ENCODE measurements around the gene NEURL1. TPM values are rescaled to one million over a fixed set of nuclear protein-coding genes. Genes with fewer than 3 reads are reported as not detected.

The NEURL1 gene
- total and polyA plus RNA-seq, 10 of the 15 experiments (the other 5 are each of a cell fraction or from before 2014, with no cell fraction given): 0.02 to 0.05 (median 0.05) TPM; not detected in 6

GRCh38 chr10:103622935-103623574 is 129.6 kb downstream of the NEURL1 start (continued):
- no peak for TF ChIP-seq CUX1 (IDR thresholded peaks at IDR 0.05; ENCODE audit: insufficient replicate concordance, low read depth, low read length)

GRCh38 chr10:103626178-103626577 is 132.7 kb downstream of the NEURL1 start:
- ATAC-seq (no peak), DNase-seq (ENCODE audit: low read depth, low spot score) (no peak), FAIRE-seq (no peak)
- ChIA-PET RAD21 (ENCODE audit: unreplicated experiment) (no interaction called here), POLR2A (interaction anchor here (0.7 kb wide), 1 partner anchor 69 kb away, joined by 3 read pairs; no protein-coding TSS in a partner anchor), SMC1A (ENCODE audit: uncharacterized antibody, unreplicated experiment) (interaction anchor here (1.1 kb wide), 1 partner anchor 18 kb away, joined by 3 read pairs; no protein-coding TSS in a partner anchor), CTCF (interaction anchor here (1.1 kb wide), 1 partner anchor 60 kb away, joined by 3 read pairs; no protein-coding TSS in a partner anchor)
- no peak overlapping the region for H2AFZ ChIP-seq (ENCODE audit: control insufficient read depth, low read depth, low read length)
- WGBS (ENCODE audit: insufficient coverage, insufficient replicate concordance, low lambda C conversion rate, missing lambda C conversion rate): 85% methylated on average over 11 of the region's 11 CpGs
- H3K27me3 ChIP-seq (replicated peaks in 1 of 2; ENCODE audit: control insufficient read depth in 2 of 2, insufficient read depth in 2 of 2, low read length in 1 of 2): no peaks in the 10 kb centered on the region
- H4K20me1 ChIP-seq (ENCODE audit: control insufficient read depth, insufficient read depth): no peaks in the 10 kb centered on the region
- H3K9me3 ChIP-seq (replicated peaks; ENCODE audit: control insufficient read depth, insufficient read depth, low read length): no peaks in the 10 kb centered on the region
- H3K4me1 ChIP-seq (ENCODE audit: control insufficient read depth, insufficient read depth, low read length): no peaks in the 10 kb centered on the region
- intact Hi-C loops (cut with micrococcal nuclease; ENCODE audit: unreplicated experiment) (no loop called here), in situ Hi-C loops (cut with MboI) (no loop called here)
- TF ChIP-seq SP1 (IDR thresholded peaks at IDR 0.05; ENCODE audit: low read depth, low read length) (no peak), USF2 (IDR thresholded peaks at IDR 0.05; ENCODE audit: borderline replicate concordance, low read depth, low read length) (no peak), ZSCAN29 (IDR thresholded peaks at IDR 0.05) (no peak), TBL1XR1 (IDR thresholded peaks at IDR 0.05; ENCODE audit: low read depth, low read length) (no peak), BRCA1 (IDR thresholded peaks at IDR 0.05; ENCODE audit: low read depth, low read length) (no peak), POLR2A (IDR thresholded peaks at IDR 0.05; ENCODE audit: low read depth, low read length) (no peak), MYB (IDR thresholded peaks at IDR 0.05; ENCODE audit: borderline replicate concordance, low read depth, low read length) (no peak), ZNF274 (IDR thresholded peaks at IDR 0.05; ENCODE audit: insufficient read depth, insufficient read length) (no peak), KAT2A (conservative IDR thresholded peaks at IDR 0.05; ENCODE audit: control insufficient read depth, low read depth, low read length) (no peak), MEF2A (IDR thresholded peaks at IDR 0.05; ENCODE audit: insufficient read depth, low read depth, low read length) (no peak), ZBTB40 (IDR thresholded peaks at IDR 0.05; ENCODE audit: borderline replicate concordance) (no peak)
- no peak overlapping the region for H3K9ac ChIP-seq (ENCODE audit: control insufficient read depth, insufficient read depth, low read length)
- H3K27ac ChIP-seq (ENCODE audit: control insufficient read depth, insufficient read depth): no peak overlapping the region
- peaks cover 15 to 34% of the 10 kb centered on the region in 2 experiments for H3K36me3 ChIP-seq (ENCODE audit: control insufficient read depth in 2 of 2, insufficient read depth in 2 of 2, low read length in 1 of 2)
- H3K4me2 ChIP-seq (ENCODE audit: control insufficient read depth, insufficient read depth): no peak overlapping the region
- no peak overlapping the region for H3K4me3 ChIP-seq
- BruUV-seq (replicated peaks): no TSS peak
- H3K79me2 ChIP-seq (ENCODE audit: control insufficient read depth, insufficient read depth, low read length): no peaks in the 10 kb centered on the region

Data from GM12878 (cell line).